GM18499 (cell line): ENCODE data around the gene RBM15B.
"Not testable (repeated sequence)": the region's sequence is repeated elsewhere in the genome, so short reads cannot be mapped to it uniquely, and the experiment has no call there.

Source experiments
- ATAC-seq: cut with Tn5 transposase; IDR thresholded peaks from one replicate; pipeline ENCODE4 v1.9.1; 2021; ENCODE audit warnings: moderate number of reproducible peaks; ENCODE audit not compliant: insufficient read depth, unreplicated experiment

RBM15B gene

GRCh38 chr3:51378065-51378464 is 13.0 kb upstream of the RBM15B start:
- no peak for ATAC-seq

GRCh38 chr3:51378726-51379125 is 12.4 kb upstream of the RBM15B start:
- ATAC-seq: no peak

GRCh38 chr3:51379301-51379700 is 11.8 kb upstream of the RBM15B start:
- ATAC-seq: no peak

DNA sequence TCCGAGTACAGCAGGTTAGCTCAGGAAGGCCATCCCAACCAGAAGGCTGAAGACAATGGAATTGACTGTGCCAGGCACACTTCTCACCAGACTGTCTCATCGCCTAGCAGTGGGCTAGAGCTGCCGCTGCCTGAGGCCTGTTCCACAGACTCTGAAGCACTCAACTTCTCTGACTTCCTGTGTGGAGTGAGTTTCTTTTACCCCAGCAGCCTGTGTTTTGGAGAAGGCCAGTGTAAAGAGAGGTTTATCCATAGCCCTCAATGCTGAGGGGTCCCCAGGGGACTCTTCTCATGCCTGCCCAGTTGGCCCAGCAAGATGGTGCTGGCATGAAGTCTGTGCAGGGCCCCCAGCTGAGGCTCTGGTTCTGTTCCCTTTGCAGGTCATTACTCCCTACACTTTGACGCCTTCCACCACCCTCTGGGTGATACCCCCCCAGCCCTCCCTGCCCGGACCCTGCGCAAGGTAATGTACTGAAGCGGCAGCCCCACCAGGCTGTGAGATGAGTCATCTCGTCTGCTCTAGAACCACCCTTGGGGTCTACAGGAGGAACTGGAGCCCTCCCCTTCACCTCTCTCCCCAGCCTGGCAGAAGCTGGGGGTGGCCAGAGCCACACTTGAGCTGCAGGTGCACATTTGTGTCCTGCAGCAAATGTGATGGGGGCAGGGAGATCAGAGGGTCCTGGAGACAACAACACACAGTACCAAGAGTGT is 11.2 kb upstream of the RBM15B start:
- ATAC-seq: no peak

DNA sequence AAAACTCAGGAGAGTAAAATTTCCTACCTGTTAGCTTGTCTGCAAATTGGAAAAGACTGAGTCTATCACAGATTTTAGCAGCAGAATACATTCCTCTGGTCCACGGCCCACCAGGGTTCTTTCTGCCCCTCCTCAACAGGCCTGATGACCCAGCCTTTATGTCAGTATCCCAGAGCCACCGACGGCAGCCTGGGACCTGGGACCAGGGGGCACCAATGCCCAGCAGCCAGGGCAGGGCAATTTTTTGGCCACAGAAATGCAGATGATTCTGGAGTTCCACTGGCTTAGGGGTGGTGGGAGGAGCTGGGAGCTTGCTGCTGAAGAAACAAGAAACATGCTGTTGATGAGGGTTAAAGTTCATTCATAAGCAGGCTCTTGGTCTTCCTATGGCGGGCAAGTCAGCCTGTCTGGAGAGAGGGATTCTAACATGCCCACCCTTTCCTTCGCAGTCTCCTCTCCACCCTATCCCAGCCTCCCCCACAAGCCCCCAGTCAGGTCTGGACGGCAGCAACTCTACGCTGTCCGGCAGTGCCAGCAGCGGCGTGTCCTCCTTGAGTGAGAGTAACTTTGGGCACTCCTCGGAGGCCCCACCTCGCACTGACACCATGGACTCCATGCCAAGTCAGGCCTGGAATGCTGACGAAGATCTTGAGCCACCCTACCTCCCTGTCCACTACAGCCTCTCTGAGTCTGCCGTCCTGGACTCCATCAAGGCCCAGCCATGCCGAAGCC is 10.3 kb upstream of the RBM15B start:
- no peak for ATAC-seq

DNA sequence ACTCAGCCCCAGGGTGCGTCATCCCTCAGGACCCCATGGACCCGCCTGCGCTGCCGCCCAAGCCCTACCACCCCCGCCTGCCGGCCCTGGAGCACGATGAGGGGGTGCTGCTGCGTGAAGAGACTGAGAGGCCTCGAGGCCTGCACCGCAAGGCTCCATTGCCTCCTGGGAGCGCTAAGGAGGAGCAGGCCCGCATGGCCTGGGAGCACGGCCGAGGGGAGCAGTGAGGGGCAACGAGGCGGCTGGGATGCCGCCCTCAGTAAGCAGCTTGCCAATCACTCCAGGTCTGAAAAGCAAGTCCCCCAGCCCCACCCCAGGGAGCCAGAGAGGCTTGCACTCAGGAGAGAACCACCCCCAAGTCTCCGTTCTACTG is 9.8 kb upstream of the RBM15B start:
- ATAC-seq: no peak

DNA sequence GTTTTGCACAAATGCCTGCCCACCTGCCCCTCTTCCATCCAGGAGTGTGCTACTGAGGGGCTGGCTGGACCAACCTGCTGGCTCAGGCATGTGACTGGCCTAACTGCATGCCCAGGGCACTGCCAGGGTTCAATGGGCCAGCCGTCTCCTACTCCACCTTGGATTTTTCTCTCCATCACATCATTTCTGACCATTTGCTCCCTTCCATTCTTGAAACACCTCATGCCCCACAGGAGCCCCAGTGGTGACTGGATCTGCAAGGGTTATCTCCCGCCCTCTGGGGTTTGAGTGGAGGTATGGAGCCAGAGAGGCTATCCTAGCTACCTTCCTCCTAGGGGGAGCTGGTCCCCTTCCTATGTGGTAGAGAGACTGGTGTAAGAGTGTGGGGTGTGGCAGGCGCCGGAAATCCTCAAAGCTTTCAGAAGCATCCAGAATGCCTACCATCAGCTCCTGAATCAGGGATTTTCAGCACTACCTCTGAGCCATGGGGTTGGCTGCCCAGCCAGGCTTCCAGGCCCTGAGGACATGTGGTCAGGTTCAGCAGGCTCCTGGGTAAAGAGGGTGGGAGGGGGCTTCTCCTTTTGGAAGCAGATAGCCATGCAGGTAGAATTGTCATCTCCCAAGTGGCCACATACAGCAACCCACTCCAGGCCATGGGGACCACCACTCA is 8.9 kb upstream of the RBM15B start:
- ATAC-seq: no peak

DNA sequence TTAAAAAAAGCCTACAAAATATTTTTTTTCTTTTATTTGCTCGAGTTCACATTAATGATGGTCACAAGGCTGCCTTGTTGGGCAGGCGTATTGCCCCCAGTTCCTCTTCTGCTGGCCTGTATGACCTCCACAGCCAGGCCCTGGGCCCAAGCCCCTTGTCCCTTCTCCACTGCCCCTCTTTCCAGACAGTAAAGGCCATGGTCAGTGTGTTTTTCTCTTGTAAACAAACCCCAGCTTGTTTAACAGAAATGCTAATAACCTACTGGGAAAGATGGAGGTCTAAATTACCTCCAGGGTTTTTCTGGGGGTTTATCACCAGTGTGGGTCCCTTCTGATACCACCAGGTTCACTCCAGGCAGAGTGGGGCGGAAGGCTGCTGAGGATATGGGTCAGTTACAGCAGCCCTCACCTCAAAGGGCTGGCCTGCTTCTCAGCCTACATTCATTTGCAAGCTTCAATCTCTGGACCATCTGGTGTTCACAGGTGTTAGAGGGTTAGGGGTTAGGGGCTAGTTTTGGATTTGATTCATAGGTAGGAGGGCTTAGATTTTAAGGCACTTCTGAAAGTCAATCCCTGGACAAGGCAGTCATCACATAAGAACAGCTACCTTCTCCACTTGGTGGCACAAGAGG is 8.0 kb upstream of the RBM15B start:
- no peak for ATAC-seq

GRCh38 chr3:51384055-51384725 is 6.9 kb upstream of the RBM15B start:
- peak; percentile 3 for ATAC-seq

GRCh38 chr3:51384726-51385473 is 6.2 kb upstream of the RBM15B start, which contains the start of gene MANF:
Gene MANF (plus strand): TSS chr3:51385291. CDS start chr3:51385343, 52 bp downstream.
- ATAC-seq: peak; percentile 78

DNA sequence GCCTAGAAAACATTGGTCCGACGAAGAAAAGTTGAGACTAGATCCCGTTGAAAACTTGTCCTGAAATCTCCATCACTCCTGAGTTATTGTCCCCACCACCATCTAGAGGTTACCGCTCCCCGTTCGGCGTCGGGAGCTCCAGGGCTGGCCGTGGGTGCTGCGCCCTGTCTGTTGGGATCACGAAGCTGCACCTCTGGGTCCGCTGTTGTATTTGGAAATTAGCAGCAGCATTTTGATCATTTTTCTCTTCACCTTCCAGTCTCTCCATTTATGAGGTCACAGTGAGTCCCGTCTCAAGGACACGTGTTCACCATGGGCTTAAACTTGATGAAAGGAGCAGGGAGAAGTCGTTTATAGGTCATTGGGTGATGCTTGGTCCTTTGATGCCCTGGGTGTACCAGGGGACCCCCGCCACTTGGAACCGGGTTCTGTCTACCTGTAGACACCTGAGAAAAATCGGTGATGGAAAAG is 5.4 kb upstream of the RBM15B start:
- no peak for ATAC-seq

DNA sequence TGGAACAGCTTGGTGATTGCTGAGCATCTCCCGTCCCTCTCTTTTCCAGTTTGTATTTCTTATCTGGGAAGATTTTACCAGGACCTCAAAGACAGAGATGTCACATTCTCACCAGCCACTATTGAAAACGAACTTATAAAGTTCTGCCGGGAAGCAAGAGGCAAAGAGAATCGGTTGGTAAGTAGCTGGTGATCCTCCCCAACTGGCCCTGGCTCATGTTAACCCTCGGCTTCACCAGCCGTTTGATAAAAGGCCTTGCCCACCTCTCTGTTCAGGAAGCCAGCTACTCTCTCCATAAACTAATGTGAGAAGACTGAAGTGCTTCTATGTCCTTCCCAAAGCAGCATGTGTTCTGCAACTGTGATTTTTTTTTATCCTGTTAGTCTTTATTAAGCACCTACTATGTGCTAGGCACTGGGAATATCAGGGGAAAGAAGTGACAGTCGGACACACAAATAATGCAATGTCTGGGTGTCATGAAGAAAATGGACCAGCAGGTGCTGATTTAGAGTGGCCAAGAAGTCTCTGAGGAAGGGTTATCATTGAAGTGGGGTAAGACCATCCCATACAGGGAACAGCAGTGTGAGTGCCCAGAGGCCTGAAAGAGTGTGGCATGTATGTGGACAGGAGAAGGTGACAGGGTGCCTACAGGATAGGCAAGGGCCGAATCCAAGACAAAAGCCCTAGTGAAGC is 4.8 kb upstream of the RBM15B start:
- ATAC-seq: no peak

GRCh38 chr3:51386852-51387229 is 4.2 kb upstream of the RBM15B start:
- ATAC-seq: no peak

GRCh38 chr3:51387281-51387680 is 3.8 kb upstream of the RBM15B start:
- ATAC-seq: not testable (repeated sequence)

DNA sequence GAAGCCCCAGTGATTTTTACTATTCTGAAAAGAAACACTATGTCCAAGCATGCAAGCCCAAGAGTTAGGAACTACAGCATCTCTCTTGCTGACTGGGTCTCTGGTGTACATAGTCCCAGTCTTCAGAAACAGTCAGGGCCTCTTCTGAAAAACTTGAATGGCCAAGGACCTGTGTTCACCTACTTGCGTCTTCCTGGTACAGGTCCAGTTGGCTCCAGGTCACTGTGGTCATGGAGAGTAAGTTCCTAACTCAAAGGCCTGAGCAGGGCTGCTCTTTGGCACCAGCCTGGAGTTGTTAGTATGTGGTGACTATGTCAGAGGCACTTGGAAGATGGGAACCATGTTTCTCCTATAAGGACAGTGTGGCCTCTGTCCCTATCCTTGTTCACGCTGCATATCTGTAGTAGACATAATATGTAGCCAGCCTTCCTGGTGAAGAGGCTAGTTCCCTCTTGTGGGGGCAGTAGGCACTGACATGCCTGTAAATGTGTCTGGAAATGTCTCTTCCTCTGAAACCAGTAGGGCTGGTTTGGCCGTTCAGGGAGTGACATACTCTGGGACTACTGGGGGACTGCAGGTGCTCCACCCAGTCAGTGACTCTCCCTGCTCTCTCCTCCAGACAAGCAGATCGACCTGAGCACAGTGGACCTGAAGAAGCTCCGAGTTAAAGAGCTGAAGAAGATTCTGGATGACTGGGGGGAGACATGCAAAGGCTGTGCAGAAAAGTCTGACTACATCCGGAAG is 2.6 kb upstream of the RBM15B start:
- ATAC-seq: no peak

GRCh38 chr3:51389423-51390183 is 1.5 kb upstream of the RBM15B start:
- ATAC-seq: no peak

DNA sequence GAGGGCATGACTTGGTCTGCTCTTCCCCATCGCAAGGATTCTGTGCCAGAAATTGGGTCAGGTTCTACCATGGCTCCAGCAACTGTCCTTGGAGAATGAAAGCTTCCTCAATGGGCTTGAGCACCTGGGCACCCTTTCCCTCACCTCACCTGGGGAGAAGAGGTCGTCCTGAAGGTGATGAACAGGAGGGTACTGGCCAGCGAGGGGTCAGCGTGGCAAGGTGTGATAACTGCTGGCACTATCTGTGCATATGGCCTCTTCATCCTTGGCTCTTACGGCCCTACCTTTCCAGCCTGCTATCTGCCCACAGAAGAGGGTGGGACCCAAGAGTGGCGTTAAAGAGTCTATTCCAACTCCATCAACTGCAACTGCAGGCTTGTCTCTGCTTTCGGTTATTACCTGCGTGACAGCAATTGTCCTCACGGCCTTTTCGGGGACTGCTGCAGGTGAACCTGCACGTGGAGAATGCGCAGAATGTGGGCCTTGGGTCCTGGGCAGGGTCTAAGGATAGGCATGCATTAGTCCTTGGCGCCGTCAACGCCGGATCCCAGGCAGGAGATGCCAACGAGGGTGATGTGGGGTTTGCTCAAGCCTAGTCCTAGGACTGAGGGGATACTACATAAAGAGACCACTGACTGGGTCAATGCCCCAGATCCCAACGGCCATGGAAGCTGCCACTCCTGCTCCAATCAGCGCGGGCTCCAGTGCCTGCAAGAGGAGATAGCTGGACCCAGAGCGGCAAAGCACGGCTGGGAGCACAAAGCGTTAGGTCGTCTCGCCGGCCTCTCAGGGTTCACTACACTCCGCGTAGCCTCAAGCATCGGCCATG is 625 bp upstream of the RBM15B start:
- ATAC-seq: no peak
